Epithelial cell of prostate (primary cell): Measurements from ENCODE around the gene ZSCAN18.

Experiments used
- DNase-seq: peaks from one replicate; pipeline ENCODE4 v3.0.0-alpha.2; 2011; ENCODE audit warnings: low read depth, low spot score
- H3K27ac ChIP-seq: fragments of 450-650 bp; 2 replicates; pipeline ENCODE4 v1.5.1; 2017; ENCODE audit warnings: mild to moderate bottlenecking

Gene ZSCAN18

DNA sequence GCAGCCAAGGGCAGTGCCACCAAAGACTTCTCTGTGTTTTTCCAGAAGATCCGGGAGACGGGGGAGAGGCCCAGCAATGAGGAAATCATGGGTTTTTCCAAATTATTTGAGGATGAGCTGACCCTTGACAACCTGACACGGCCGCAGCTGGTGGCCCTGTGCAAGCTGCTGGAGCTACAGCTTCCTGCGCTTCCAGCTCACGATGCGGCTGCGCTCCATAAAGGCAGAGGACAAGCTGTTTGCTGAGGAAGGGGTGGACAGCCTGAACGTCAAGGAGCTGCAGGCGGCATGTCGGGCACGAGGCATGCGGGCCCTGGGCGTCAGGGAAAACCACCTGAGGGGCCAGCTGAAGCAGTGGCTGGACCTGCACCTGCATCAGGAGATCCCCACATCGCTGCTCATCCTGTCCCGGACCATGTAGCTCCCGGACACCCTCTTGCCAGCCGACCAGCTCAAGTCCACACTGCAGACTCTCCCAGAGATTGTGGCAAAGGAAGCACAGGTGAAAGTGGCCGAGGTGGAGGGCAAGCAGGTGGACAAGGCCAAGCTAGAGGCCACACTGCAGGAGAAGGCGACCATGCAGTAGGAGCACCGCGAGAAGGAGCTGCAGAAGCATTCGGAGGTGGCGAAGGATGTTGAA, 52.5 kb downstream of the ZSCAN18 start:
- DNase-seq, result no peak
- no peak overlapping the region for H3K27ac ChIP-seq

DNA sequence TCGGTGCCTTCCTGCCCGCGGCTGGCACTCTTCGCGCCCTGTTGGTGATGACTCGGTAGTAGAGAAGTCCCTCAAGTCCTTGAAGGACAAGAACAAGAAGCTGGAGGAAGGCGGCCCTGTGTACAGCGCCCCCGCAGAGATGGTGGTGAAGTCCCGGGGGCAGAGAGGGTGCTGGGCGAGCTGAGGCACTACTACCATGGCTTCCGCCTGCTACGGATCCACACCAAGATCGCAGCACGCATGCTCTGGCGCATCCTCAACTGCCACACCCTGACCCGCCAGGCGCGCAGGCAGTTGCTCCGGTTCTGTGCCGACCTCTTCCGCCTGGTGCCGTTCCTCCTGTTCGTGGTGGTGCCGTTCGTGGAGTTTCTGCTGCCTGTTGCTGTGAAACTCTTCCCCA, 53.1 kb downstream of the ZSCAN18 start:
- no peak overlapping the region for H3K27ac ChIP-seq
- DNase-seq, result no peak

- no peak for DNase-seq
- no peak overlapping the region for H3K27ac ChIP-seq
Observed at GRCh38 chr19:58044391-58044790, 53.6 kb downstream of the ZSCAN18 start.

GRCh38 chr19:58042495-58043340, 55.3 kb downstream of the ZSCAN18 start:
- H3K27ac ChIP-seq, result no peak overlapping the region
- DNase-seq, result no peak

DNA sequence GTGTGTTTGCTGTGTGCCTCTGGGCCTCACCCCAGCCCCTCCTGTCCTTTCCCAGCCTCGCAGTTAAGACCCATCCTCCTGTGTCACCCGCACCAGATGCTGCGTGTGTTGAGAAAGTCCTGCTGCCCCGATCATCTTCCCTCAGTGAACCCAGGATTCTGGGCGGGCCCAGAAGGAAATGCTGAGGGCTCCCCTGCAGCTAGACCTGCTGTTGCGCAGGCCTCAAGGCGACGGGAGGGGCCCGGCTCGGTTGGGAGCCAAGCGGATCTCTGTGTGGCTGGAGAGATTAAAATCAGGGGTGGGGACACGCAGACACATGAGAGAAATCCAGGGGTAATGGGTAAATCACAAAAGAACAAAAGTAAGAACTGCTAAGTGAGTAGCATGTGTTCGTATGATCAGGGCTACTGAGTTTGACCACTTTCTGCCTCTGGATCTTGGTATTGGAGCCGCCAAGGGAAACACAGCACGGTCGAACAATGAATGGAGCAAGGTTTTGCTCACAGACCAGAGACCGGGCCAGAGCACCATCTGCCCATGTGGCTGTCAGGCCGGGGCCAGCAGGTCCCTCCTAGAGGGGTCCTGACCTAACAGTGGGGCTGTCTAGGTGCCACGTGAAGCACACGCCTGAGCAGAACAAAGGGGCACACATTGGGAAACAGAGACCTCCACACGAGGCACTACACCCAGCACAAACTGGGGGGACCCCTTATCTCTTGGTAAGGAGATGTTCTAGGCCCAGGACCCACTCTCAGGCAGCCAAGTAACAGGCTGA, 57.1 kb downstream of the ZSCAN18 start:
- no peak for DNase-seq
- no peak overlapping the region for H3K27ac ChIP-seq

DNA sequence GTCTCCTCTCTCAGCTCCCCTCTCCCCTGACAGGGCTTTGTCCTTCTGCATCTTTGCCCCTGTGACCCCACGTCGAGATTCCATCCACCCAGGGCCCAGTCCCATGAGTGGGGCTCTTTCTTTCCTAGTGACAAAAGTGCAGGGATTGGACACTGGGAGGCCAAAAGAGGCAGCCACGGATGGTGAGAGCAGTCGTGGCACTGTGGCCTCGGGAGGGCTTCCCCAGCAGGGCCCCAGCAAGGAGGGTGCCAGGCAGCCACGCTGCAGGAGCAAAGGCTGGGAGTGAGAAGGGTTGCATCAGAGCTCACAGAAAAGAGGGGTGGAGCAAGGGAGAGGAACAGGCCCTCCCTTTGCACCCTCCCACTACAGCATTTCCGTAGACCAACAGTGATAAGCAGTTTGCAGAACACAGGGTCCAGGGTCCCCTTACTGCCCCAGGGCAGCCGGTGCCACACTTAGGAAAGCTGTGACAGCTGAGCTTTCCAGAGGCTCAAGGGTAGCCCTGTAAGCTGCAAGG, 59.3 kb downstream of the ZSCAN18 start:
- no peak for DNase-seq
- no peak overlapping the region for H3K27ac ChIP-seq

DNA sequence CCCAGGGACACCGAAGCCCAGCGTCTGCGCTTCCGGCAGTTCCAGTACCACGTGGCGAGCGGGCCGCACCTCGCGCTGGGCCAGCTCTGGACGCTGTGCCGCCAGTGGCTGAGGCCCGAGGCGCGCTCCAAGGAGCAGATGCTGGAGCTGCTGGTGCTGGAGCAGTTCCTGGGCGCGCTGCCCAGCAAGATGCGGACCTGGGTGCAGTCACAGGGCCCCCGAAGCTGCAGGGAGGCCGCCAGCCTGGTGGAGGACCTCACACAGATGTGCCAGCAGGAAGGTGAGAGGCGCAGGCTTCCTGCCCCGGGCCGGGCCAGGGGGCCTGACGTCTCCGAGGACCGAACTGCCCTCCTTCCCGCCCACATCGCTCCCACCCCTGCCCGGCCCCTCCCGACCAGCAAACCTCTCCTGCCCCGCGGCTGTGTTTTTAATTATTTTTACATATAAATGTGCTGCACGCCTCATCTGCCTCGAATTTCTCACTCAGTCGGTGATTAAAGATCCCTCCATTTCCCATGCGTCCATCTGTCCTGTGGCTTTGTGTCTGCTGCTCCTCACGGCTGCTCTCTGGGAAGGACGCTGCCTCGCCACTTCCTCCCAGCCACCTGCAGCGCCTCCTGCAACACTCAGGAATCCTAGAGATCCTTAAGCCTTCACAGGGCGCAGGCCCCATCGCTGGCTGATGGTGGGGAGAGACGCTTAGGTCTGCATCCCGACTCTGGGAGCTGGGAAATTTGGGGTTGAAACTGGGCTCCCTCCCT, 59.9 kb downstream of the ZSCAN18 start:
- DNase-seq, result no peak
- no peak overlapping the region for H3K27ac ChIP-seq

DNA sequence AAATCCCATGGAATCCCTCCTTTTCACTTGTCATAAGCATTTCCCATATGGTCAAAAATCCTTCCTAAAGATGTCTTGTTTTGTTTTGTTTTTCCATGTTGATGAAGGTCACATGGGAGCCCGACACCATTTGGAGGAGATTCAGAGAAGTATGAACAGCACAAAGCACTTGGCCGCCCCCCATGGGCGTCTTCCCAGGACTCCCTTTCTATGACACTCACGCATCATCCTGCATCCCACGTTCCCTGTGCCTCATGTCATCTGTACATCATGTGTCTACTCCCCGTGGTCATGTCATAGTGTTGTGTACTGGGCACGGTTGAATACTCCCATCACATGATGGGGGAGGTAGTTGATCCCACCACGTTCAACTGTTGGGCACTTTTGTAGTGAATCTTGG, 62.2 kb downstream of the ZSCAN18 start:
- no peak overlapping the region for H3K27ac ChIP-seq
- DNase-seq, result no peak

GRCh38 chr19:58034477-58034793, 63.6 kb downstream of the ZSCAN18 start:
- DNase-seq, result no peak
- no peak overlapping the region for H3K27ac ChIP-seq
